Suprapubic skin (tissue), 4 donors: ENCODE measurements around the gene STAP1. TPM values are rescaled to one million over a fixed set of nuclear protein-coding genes. Genes with fewer than 3 reads are reported as not detected.

ENCODE experiments used
- DNase-seq, 2 donors: peaks; one replicate each; pipeline ENCODE4 v3.0.0-alpha.2; 2019; ENCODE audit warnings: low spot score in 2 of 2
- H3K27ac ChIP-seq: fragments of 200-600 bp; sonication (generic); one replicate; pipeline ENCODE4 v1.5.1; 2019
- H3K27me3 ChIP-seq: fragments of 200-600 bp; sonication (generic); one replicate; pipeline ENCODE4 v1.5.1; 2019
- H3K36me3 ChIP-seq: fragments of 200-600 bp; sonication (generic); one replicate; pipeline ENCODE4 v1.5.1; 2019
- H3K4me1 ChIP-seq: fragments of 200-600 bp; sonication (generic); one replicate; pipeline ENCODE4 v1.5.1; 2019
- H3K4me3 ChIP-seq: fragments of 200-600 bp; sonication (generic); one replicate; pipeline ENCODE4 v1.5.1; 2019; ENCODE audit warnings: mild to moderate bottlenecking
- H3K9me3 ChIP-seq: fragments of 200-600 bp; sonication (generic); one replicate; pipeline ENCODE4 v1.5.1; 2019
- EP300 ChIP-seq: sonication (generic); formaldehyde crosslinking; IDR thresholded peaks from one replicate; pipeline ENCODE4 v1.6.1; 2017; ENCODE audit warnings: antibody characterized with exemption
- POLR2A ChIP-seq, 2 donors: fragments of 450-650 bp; IDR thresholded peaks; one replicate each; pipeline ENCODE4 v1.6.1; 2017; ENCODE audit warnings: antibody characterized with exemption in 2 of 2, mild to moderate bottlenecking in 2 of 2, moderate library complexity in 2 of 2
- POLR2AphosphoS5 ChIP-seq, 3 donors: sonication (generic); formaldehyde crosslinking; IDR thresholded peaks; one replicate each; pipeline ENCODE4 v1.6.1; 2017; ENCODE audit warnings: antibody characterized with exemption in 3 of 3
- WGBS: methylation state at CpG from one replicate; pipeline ENCODE4 v1.1.5; 2018; 5-methylcytosine and 5-hydroxymethylcytosine counted together
- total RNA-seq, 4 donors: library from RNA; depleted of rRNA; stranded (reverse); fragments of >200 nt; gene quantifications; one replicate each; pipeline ENCODE4 v1.1.0, GENCODE V29; 2016
- TF ChIP-seq, protein P1 (sequence below), 2 donors: fragments of 200-600 bp in 1 of 2; fragments of 450-650 bp in 1 of 2; sonication (generic) in 1 of 2; IDR thresholded peaks; one replicate each; pipeline ENCODE4 v1.5.1; 2016 to 2019; ENCODE audit warnings: antibody characterized with exemption in 2 of 2, mild to moderate bottlenecking in 1 of 2, moderate library complexity in 1 of 2

The STAP1 gene, protein sequence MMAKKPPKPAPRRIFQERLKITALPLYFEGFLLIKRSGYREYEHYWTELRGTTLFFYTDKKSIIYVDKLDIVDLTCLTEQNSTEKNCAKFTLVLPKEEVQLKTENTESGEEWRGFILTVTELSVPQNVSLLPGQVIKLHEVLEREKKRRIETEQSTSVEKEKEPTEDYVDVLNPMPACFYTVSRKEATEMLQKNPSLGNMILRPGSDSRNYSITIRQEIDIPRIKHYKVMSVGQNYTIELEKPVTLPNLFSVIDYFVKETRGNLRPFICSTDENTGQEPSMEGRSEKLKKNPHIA
- under 1 TPM in 1 of 4 donors, not detected in 3; 0.55 TPM for total RNA-seq

DNA sequence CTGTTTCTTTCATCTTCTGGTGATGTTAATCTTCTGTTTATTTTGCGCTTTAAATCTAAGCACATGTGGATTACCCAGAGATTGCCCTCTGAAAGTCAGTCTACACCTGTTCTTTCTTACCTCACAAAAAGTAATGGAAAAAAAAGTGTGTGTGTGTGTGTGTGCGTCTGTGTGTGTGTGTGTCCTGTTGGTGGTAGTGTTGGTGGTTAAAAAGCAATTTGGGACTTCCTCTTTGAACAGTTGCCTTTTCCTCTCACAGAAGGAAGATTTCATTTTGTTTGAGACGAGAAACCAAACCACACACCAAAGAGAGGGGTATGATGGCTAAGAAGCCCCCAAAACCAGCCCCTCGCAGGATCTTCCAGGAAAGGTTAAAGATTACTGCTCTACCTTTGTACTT, at the start of gene STAP1:
STAP1 (plus strand) TSS at position 235 of the 400 bp plus-strand sequence; CDS start at position 318, 83 bp downstream.
- Histone ChIP-seq H3K4me3 (no peak within 1 kb of the TSS), H3K4me1 (no peaks in the 10 kb centered on the region), H3K36me3 (no peaks in the 10 kb centered on the region), H3K9me3 (no peaks in the 10 kb centered on the region), H3K27me3 (no peaks in the 10 kb centered on the region), H3K27ac (no peak within 1 kb of the TSS)
- 71% methylated on average over 4 of the region's 4 CpGs for WGBS
- no peak for DNase-seq
- TF ChIP-seq POLR2AphosphoS5 (IDR thresholded peaks at IDR 0.05) (no peak), POLR2A (IDR thresholded peaks at IDR 0.05) (no peak), EP300 (no peak)
- TF ChIP-seq, protein P1, sequence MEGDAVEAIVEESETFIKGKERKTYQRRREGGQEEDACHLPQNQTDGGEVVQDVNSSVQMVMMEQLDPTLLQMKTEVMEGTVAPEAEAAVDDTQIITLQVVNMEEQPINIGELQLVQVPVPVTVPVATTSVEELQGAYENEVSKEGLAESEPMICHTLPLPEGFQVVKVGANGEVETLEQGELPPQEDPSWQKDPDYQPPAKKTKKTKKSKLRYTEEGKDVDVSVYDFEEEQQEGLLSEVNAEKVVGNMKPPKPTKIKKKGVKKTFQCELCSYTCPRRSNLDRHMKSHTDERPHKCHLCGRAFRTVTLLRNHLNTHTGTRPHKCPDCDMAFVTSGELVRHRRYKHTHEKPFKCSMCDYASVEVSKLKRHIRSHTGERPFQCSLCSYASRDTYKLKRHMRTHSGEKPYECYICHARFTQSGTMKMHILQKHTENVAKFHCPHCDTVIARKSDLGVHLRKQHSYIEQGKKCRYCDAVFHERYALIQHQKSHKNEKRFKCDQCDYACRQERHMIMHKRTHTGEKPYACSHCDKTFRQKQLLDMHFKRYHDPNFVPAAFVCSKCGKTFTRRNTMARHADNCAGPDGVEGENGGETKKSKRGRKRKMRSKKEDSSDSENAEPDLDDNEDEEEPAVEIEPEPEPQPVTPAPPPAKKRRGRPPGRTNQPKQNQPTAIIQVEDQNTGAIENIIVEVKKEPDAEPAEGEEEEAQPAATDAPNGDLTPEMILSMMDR (IDR thresholded peaks at IDR 0.05), result no peak

DNA sequence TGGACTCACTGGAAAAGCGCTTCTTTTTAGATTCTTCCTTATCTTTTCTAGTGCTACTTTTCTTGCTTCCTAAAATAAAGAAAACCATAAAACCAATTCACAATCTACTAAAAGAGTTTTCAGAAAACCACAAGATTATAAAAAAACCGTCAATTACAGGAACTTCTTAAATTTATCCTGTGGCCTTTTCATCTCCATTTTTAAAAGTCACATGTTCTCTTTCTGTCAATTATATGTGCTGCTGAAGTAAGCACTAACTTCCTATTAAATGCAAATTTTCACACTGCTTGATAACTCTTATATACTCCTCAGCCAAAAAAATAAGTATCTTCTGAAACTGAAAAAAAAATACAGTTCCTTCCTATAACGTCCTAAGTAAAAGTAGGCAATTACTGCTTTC, 46.0 kb upstream of the STAP1 start:
- TF ChIP-seq, protein P1 (IDR thresholded peaks at IDR 0.05), result no peak
- TF ChIP-seq EP300 (no peak), POLR2AphosphoS5 (IDR thresholded peaks at IDR 0.05) (no peak), POLR2A (IDR thresholded peaks at IDR 0.05) (no peak)
- H3K4me3 ChIP-seq, result no peak overlapping the region
- no peaks in the 10 kb centered on the region for H3K9me3 ChIP-seq
- no peaks in the 10 kb centered on the region for H3K4me1 ChIP-seq
- DNase-seq, result no peak
- no peak overlapping the region for H3K27ac ChIP-seq
- 78% methylated on average over 3 of the region's 3 CpGs for WGBS
- H3K27me3 ChIP-seq, result no peaks in the 10 kb centered on the region
- peaks cover 70% of the 10 kb centered on the region for H3K36me3 ChIP-seq

DNA sequence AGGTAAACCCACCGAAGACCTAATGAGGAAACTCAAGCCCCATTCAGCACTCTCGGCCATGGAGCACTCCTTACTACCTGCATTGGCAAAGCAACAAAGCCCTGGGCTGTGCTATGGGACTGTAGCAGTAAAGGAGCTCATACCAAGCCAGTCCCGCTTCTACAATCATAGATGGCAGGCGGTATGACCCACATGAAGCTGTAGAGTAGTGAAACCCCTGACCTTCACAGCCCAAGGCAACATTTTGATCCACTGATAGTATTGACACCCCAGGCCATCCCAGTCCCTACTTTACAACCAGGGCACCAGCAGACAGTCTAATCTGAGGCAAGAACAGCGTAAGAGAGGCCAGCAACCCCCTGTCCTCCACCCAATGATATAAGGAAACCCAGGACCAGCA, 38.4 kb upstream of the STAP1 start:
- Histone ChIP-seq H3K4me3 (no peak overlapping the region), H3K36me3 (peaks cover 42% of the 10 kb centered on the region), H3K27me3 (no peaks in the 10 kb centered on the region), H3K9me3 (no peaks in the 10 kb centered on the region), H3K4me1 (no peaks in the 10 kb centered on the region), H3K27ac (no peak overlapping the region)
- DNase-seq, result no peak
- WGBS, result 92% methylated on average over 5 of the region's 5 CpGs
- TF ChIP-seq POLR2AphosphoS5 (IDR thresholded peaks at IDR 0.05) (no peak), EP300 (no peak), POLR2A (IDR thresholded peaks at IDR 0.05) (no peak)
- TF ChIP-seq, protein P1 (IDR thresholded peaks at IDR 0.05), result no peak

DNA sequence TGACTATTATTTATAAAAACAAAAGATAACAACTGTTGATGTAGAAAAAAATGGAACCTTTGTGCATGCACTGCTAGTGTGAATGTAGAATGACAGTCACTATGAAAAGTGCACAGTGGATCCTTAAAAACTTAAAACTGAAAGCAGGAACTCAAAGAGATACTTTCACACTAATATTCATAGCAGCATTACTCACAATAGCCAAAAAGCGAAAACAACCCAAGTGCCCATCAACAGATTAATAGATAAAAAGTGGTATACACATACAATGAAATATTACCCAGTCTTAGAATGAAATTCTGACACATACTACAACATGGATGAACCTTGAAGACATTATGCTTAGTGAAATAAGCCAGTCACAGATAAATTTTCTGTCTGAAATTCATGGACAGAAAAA, 37.0 kb upstream of the STAP1 start:
- no peak for DNase-seq
- no peak overlapping the region for H3K4me3 ChIP-seq
- H3K9me3 ChIP-seq, result no peaks in the 10 kb centered on the region
- H3K36me3 ChIP-seq, result peaks cover 35% of the 10 kb centered on the region
- no peaks in the 10 kb centered on the region for H3K27me3 ChIP-seq
- H3K27ac ChIP-seq, result no peak overlapping the region
- TF ChIP-seq POLR2AphosphoS5 (IDR thresholded peaks at IDR 0.05), result no peak
- TF ChIP-seq, protein P1 (IDR thresholded peaks at IDR 0.05), result no peak
- TF ChIP-seq EP300, result no peak
- no peak for TF ChIP-seq POLR2A (IDR thresholded peaks at IDR 0.05)
- H3K4me1 ChIP-seq, result no peaks in the 10 kb centered on the region
- WGBS, result 89% methylated on average over 1 of the region's 1 CpG

DNA sequence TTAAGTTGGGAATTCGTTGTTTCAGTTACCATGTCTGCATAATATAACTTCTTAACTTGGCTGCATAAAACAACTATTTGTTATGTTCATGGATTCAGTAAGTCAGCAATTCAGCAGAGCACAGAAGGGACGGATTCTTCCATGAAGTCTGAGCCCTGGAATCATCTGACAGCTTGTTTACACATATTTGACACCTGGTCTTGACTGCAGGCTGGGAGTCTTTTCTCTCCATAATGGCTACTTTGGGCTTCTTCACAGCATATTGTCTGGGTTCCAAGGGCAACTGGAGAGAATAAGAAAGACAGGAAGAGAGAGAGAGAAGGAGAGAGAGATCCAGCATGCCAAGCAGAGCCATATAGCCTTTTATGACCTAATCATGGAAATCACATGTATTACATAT, 36.3 kb upstream of the STAP1 start:
- TF ChIP-seq, protein P1 (IDR thresholded peaks at IDR 0.05), result no peak
- TF ChIP-seq EP300 (no peak), POLR2AphosphoS5 (IDR thresholded peaks at IDR 0.05) (no peak), POLR2A (IDR thresholded peaks at IDR 0.05) (no peak)
- H3K27me3 ChIP-seq, result no peaks in the 10 kb centered on the region
- no peak overlapping the region for H3K4me3 ChIP-seq
- DNase-seq, result no peak
- H3K9me3 ChIP-seq, result no peaks in the 10 kb centered on the region
- WGBS, result 87% methylated on average over 2 of the region's 2 CpGs
- H3K4me1 ChIP-seq, result no peaks in the 10 kb centered on the region
- peaks cover 28% of the 10 kb centered on the region for H3K36me3 ChIP-seq
- no peak overlapping the region for H3K27ac ChIP-seq
